IgD-negative memory B cell (primary cell): ENCODE measurements around the gene LOXL3. TPM values are rescaled to one million over a fixed set of nuclear protein-coding genes. Genes with fewer than 3 reads are reported as not detected.

Experiments used
- H3K27ac Mint-ChIP-seq, 3 donors: one replicate each; pipeline ENCODE4 v1.8.0; 2020 to 2022; ENCODE audit warnings: mild to moderate bottlenecking in 3 of 3, mixed read lengths in 3 of 3, moderate library complexity in 1 of 3
- H3K27me3 Mint-ChIP-seq: one replicate; pipeline ENCODE4 v1.8.0; 2021; ENCODE audit warnings: mixed read lengths
- H3K36me3 Mint-ChIP-seq: one replicate; pipeline ENCODE4 v1.8.0; 2020; ENCODE audit warnings: mild to moderate bottlenecking, mixed read lengths
- H3K4me1 Mint-ChIP-seq, 3 donors: one replicate each; pipeline ENCODE4 v1.8.0; 2020 to 2022; ENCODE audit warnings: mixed read lengths in 3 of 3, mild to moderate bottlenecking in 1 of 3
- H3K4me3 Mint-ChIP-seq, 4 donors: one replicate each; pipeline ENCODE4 v1.8.0; 2020 to 2022; ENCODE audit warnings: mild to moderate bottlenecking in 4 of 4, mixed read lengths in 4 of 4, moderate library complexity in 3 of 4
- H3K9me3 Mint-ChIP-seq, 3 donors: one replicate each; pipeline ENCODE4 v1.8.0; 2020 to 2021; ENCODE audit warnings: mixed read lengths in 3 of 3, mild to moderate bottlenecking in 1 of 3
- polyA plus RNA-seq: library from polyadenylated mRNA; unstranded; fragments of 300-500 nt; fragmentation: Illumina TruSeq; gene quantifications from one replicate; pipeline ENCODE4 v1.2.3, GENCODE V29; 2021

LOXL3 gene
- polyA plus RNA-seq, 1 donor from 2014 or later, result 0.74 TPM

DNA sequence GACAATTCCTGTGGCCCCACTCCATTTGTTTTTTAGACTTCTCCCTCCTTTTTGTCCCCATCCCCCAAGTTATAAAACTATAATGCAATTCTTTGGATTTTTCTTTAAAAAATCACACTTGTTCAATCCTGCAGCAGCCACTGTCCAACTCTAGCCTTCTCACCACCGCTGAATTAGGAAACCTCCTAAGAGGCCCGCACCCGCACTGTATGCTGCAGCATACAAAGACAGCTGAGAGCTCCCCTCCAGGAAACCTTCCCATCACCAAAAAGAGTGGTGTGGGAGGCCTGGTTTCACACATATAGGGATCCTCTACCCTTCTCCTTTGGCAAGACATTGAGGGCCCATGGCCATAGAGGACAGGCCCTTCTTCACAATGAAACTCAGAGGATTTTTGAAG is 49.2 kb downstream of the LOXL3 start:
- H3K4me1 Mint-ChIP-seq, result peaks cover 27 to 32% (median 27%) of the 10 kb centered on the region in 3 donors
- H3K27me3 Mint-ChIP-seq, result peaks cover 38% of the 10 kb centered on the region
- H3K36me3 Mint-ChIP-seq, result peaks cover 14% of the 10 kb centered on the region
- peaks cover 0 to 3% (median 0%) of the 10 kb centered on the region in 3 donors for H3K9me3 Mint-ChIP-seq
- H3K4me3 Mint-ChIP-seq, result peak overlapping the region; percentile 44 to 86 (median 83)
- peak overlapping the region in 2 of 3 donors; percentile 12 to 56 for H3K27ac Mint-ChIP-seq

GRCh38 chr2:74503506-74504475 is 50.0 kb downstream of the LOXL3 start:
- H3K9me3 Mint-ChIP-seq, result peaks cover 0 to 3% (median 0%) of the 10 kb centered on the region in 3 donors
- H3K4me3 Mint-ChIP-seq, result peak overlapping the region; percentile 72 to 88 (median 84)
- H3K27me3 Mint-ChIP-seq, result peaks cover 44% of the 10 kb centered on the region
- H3K4me1 Mint-ChIP-seq, result peaks cover 31 to 35% (median 32%) of the 10 kb centered on the region in 3 donors
- H3K27ac Mint-ChIP-seq, result peak overlapping the region in 2 of 3 donors; percentile 39 to 90
- peaks cover 14% of the 10 kb centered on the region for H3K36me3 Mint-ChIP-seq

DNA sequence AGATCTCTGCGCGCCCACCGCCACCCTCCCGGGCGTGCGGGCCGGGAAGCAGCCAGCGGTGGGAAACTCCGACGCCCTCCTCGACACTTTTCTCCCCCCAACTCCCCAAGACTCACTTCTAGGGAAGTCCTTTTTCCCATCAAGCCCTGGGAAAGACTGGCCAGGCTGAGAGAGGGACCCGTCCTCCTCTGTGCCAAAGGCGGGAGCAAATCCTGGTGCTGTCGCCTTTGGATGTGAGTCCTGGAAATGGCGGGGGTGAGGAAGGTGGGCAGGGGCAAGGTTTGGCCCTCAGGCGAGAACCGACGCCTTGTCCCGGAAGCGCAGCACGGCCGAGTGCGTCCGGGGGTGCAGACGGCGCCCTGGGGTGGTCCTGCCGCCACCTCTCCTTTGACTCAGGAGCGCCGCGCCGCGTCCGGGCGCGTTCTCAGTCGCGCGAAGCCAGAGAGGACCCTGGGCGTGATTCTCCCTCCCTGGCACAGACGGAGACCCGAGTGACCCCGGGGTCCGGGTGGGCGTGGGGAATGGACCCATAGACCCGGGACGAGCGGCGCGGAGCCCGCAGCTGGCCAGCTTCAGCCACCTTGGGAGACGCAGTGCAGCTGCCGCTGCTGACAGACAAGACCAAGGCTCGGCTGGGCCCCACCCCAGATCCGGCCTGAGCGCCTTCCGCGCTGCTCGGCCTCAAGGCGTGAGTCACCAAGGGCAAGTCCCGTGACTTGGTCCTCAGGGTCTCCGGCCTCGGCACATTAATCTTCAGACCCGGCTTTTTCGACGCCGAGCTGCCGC is 50.8 kb downstream of the LOXL3 start:
- Mint-ChIP-seq H3K4me1 (peaks cover 29 to 35% (median 32%) of the 10 kb centered on the region in 3 donors), H3K27ac (peak overlapping the region; percentile 39 to 95 (median 90)), H3K4me3 (peak overlapping the region; percentile 72 to 88 (median 84)), H3K36me3 (peaks cover 14% of the 10 kb centered on the region), H3K9me3 (peaks cover 0 to 3% (median 0%) of the 10 kb centered on the region in 3 donors), H3K27me3 (peaks cover 52% of the 10 kb centered on the region)

DNA sequence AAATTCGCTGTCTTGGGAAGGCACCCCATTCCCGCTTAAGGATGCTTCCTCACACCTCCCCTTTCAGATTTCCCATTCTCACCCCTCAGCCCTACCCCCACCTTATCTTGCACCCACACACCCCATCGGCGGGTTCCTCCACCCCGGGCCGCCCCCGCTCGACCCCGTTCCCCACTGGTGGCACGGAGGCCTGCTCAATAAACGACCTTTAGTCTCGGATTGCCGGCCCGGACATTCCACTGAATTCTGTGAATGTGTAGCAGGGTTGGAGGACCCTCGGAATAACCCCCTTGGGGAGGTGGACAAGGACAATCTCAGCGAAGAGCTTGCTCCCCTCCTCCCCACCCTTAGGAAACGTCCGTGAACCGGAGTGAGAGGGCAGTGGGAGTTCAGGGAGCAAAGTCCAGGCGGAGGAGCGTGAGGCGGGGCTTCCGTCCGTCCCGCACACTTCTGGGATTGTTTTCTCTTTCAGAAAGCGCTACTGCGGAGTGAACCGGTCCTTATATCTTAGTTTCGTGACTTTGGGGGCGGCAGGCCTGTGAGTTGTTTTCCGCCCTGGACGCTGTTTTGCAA is 51.5 kb downstream of the LOXL3 start:
- peaks cover 13% of the 10 kb centered on the region for H3K36me3 Mint-ChIP-seq
- H3K9me3 Mint-ChIP-seq, result peaks cover 0 to under 1% (median 0%) of the 10 kb centered on the region in 3 donors
- H3K27ac Mint-ChIP-seq, result peak overlapping the region in 2 of 3 donors; percentile 90 to 95
- H3K4me1 Mint-ChIP-seq, result peaks cover 30 to 31% (median 30%) of the 10 kb centered on the region in 3 donors
- peak overlapping the region; percentile 72 to 88 (median 84) for H3K4me3 Mint-ChIP-seq
- peaks cover 52% of the 10 kb centered on the region for H3K27me3 Mint-ChIP-seq

GRCh38 chr2:74501335-74502071 is 52.2 kb downstream of the LOXL3 start:
- Mint-ChIP-seq H3K27me3 (peaks cover 51% of the 10 kb centered on the region), H3K9me3 (no peaks in the 10 kb centered on the region), H3K36me3 (peaks cover 12% of the 10 kb centered on the region), H3K4me3 (peak overlapping the region in 3 of 4 donors; percentile 70 to 88 (median 86)), H3K4me1 (peaks cover 23 to 25% (median 24%) of the 10 kb centered on the region in 3 donors), H3K27ac (peak overlapping the region in 2 of 3 donors; percentile 72 to 90)

- Mint-ChIP-seq H3K9me3 (no peaks in the 10 kb centered on the region), H3K4me3 (peak overlapping the region in 2 of 4 donors; percentile 33 to 86), H3K4me1 (peaks cover 22 to 24% (median 23%) of the 10 kb centered on the region in 3 donors), H3K27ac (peak overlapping the region in 1 of 3 donors; percentile 90), H3K27me3 (peaks cover 51% of the 10 kb centered on the region), H3K36me3 (peaks cover 11% of the 10 kb centered on the region)
Observed at GRCh38 chr2:74500578-74500946, 53.2 kb downstream of the LOXL3 start.

- Mint-ChIP-seq H3K27ac (peak overlapping the region in 2 of 3 donors; percentile 53 to 90), H3K27me3 (peaks cover 51% of the 10 kb centered on the region), H3K4me3 (peak overlapping the region; percentile 25 to 86 (median 46)), H3K9me3 (no peaks in the 10 kb centered on the region), H3K4me1 (peaks cover 22 to 24% (median 23%) of the 10 kb centered on the region in 3 donors), H3K36me3 (peaks cover 8% of the 10 kb centered on the region)
Observed at GRCh38 chr2:74499940-74500577, 53.7 kb downstream of the LOXL3 start.

GRCh38 chr2:74499267-74499939 is 54.3 kb downstream of the LOXL3 start, which contains the start of gene LBX2:
TSS of gene LBX2 (minus strand) at chr2:74499603. CDS start at chr2:74499537, 66 bp downstream.
- Mint-ChIP-seq H3K4me3 (peak within 1 kb of the TSS; percentile 86 to 94 (median 91)), H3K27ac (peak within 1 kb of the TSS; percentile 79 to 90 (median 86)), H3K27me3 (peaks cover 48% of the 10 kb centered on the region), H3K9me3 (no peaks in the 10 kb centered on the region), H3K4me1 (peaks cover 16 to 24% (median 23%) of the 10 kb centered on the region in 3 donors), H3K36me3 (peaks cover 1% of the 10 kb centered on the region)

- no peaks in the 10 kb centered on the region for H3K36me3 Mint-ChIP-seq
- peak overlapping the region; percentile 67 to 94 (median 91) for H3K4me3 Mint-ChIP-seq
- no peaks in the 10 kb centered on the region for H3K9me3 Mint-ChIP-seq
- peaks cover 12 to 20% (median 19%) of the 10 kb centered on the region in 3 donors for H3K4me1 Mint-ChIP-seq
- peaks cover 42% of the 10 kb centered on the region for H3K27me3 Mint-ChIP-seq
- H3K27ac Mint-ChIP-seq, result peak overlapping the region; percentile 41 to 86 (median 79)
Observed at GRCh38 chr2:74498500-74499266, 55.1 kb downstream of the LOXL3 start.

DNA sequence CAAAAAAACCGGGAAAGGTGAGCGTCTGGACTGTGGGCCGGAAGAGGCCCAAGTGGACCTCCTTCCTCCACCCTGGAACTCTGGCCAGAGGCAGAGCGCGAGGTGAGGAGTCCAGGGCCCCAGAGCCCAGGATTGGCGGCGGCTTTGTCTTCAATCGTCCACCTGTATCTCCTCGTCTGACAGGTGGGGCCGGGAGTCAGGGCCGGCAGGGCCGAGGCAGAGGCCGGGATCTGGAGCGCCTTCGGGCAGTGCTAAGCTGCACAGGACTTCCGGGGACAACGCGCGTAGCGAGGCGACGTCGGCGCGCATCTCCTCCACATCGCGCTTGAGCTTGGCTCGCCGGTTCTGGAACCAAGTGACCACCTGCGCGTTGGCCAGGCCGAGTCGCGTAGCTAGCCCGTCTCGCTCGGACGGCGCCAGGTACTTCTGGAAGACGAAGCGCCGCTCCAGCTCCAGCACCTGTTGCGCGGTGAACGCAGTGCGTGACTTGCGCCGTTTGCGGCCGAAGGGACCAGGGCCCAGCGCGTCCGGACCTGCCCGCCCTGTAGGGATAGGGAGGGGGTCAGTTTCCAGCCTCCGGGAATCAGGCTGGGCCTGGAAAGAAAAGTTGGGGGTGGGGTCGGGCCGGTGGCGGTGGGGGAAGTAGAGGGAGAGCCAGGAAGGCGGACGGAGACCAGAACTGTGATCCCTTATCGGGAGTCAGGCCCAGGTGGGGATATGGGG is 55.8 kb downstream of the LOXL3 start:
- Mint-ChIP-seq H3K9me3 (no peaks in the 10 kb centered on the region), H3K36me3 (no peaks in the 10 kb centered on the region), H3K27ac (peak overlapping the region in 2 of 3 donors; percentile 41 to 86), H3K27me3 (peaks cover 35% of the 10 kb centered on the region), H3K4me1 (peaks cover 12 to 17% (median 15%) of the 10 kb centered on the region in 3 donors), H3K4me3 (peak overlapping the region; percentile 67 to 94 (median 91))

- no peak overlapping the region for H3K27ac Mint-ChIP-seq
- peak overlapping the region in 3 of 4 donors; percentile 9 to 89 (median 48) for H3K4me3 Mint-ChIP-seq
- peaks cover 10 to 17% (median 12%) of the 10 kb centered on the region in 3 donors for H3K4me1 Mint-ChIP-seq
- no peaks in the 10 kb centered on the region for H3K9me3 Mint-ChIP-seq
- H3K36me3 Mint-ChIP-seq, result no peaks in the 10 kb centered on the region
- H3K27me3 Mint-ChIP-seq, result peaks cover 28% of the 10 kb centered on the region
Observed at GRCh38 chr2:74496997-74497776, 56.6 kb downstream of the LOXL3 start.
